Loucy (cell line): ENCODE measurements around the gene PTH2.
A peak's percentile ranks its signal among the peaks of the same experiment; 100 is the strongest.
"Not testable (repeated sequence)": the region's sequence is repeated elsewhere in the genome, so short reads cannot be mapped to it uniquely, and the experiment has no call there.

Source experiments
- H2AFZ ChIP-seq: fragments of 200-600 bp; sonication (generic); 2 replicates; pipeline ENCODE4 v1.6.0; 2016; ENCODE audit warnings: antibody characterized with exemption, mild to moderate bottlenecking, low read length, moderate library complexity
- H3F3A ChIP-seq: fragments of 200-600 bp; 2 replicates; pipeline ENCODE4 v1.6.0; 2016; ENCODE audit warnings: antibody characterized with exemption, low read depth, mild to moderate bottlenecking
- H3K27me3 ChIP-seq: fragments of 200-600 bp; sonication (generic); 2 replicates; pipeline ENCODE4 v1.6.1; 2014; ENCODE audit warnings: low read length, mild to moderate bottlenecking; ENCODE audit not compliant: insufficient read depth, poor library complexity, severe bottlenecking
- H3K36me3 ChIP-seq: fragments of 200-600 bp; sonication (generic); 2 replicates; pipeline ENCODE4 v1.6.1; 2016; ENCODE audit warnings: low read length; ENCODE audit not compliant: insufficient read depth
- H3K4me1 ChIP-seq: fragments of 200-600 bp; sonication (generic); 2 replicates; pipeline ENCODE4 v1.5.1; 2014; ENCODE audit warnings: low read length, mild to moderate bottlenecking; ENCODE audit not compliant: insufficient read depth, poor library complexity, severe bottlenecking
- H3K4me2 ChIP-seq: fragments of 200-600 bp; sonication (generic); 2 replicates; pipeline ENCODE4 v1.6.0; 2014; ENCODE audit warnings: antibody characterized with exemption, low read length, low read depth, mild to moderate bottlenecking; ENCODE audit not compliant: poor library complexity, severe bottlenecking
- H3K4me3 ChIP-seq: fragments of 200-600 bp; sonication (generic); 2 replicates; pipeline ENCODE4 v1.5.1; 2014; ENCODE audit warnings: low read length, mild to moderate bottlenecking, mixed read lengths; ENCODE audit not compliant: poor library complexity, severe bottlenecking
- H3K79me2 ChIP-seq: fragments of 200-600 bp; sonication (generic); 2 replicates; pipeline ENCODE4 v1.6.1; 2014; ENCODE audit warnings: low read length; ENCODE audit not compliant: insufficient read depth
- H3K9ac ChIP-seq: fragments of 200-600 bp; sonication (generic); 2 replicates; pipeline ENCODE4 v1.6.0; 2014; ENCODE audit warnings: mild to moderate bottlenecking, low read depth, low read length, moderate library complexity; ENCODE audit not compliant: poor library complexity, severe bottlenecking
- H3K9me2 ChIP-seq: fragments of 200-600 bp; sonication (generic); replicated peaks from 2 replicates; pipeline ENCODE4 v1.6.1; 2016; ENCODE audit warnings: low read depth, low read length, mixed read lengths
- H3K9me3 ChIP-seq: fragments of 200-600 bp; sonication (generic); 2 replicates; pipeline ENCODE4 v1.6.1; 2014; ENCODE audit warnings: mild to moderate bottlenecking, antibody characterized with exemption, low read length, low read depth; ENCODE audit not compliant: insufficient read depth
- H4K20me1 ChIP-seq: fragments of 200-600 bp; sonication (generic); 2 replicates; pipeline ENCODE4 v1.6.0; 2014; ENCODE audit warnings: antibody characterized with exemption, low read length, mild to moderate bottlenecking; ENCODE audit not compliant: insufficient read depth, poor library complexity, severe bottlenecking
- EZH2phosphoT487 ChIP-seq: fragments of 200-600 bp; IDR thresholded peaks from 2 replicates; pipeline ENCODE4 v1.6.1; 2018; ENCODE audit warnings: antibody characterized with exemption, mild to moderate bottlenecking, moderate library complexity, borderline replicate concordance
- TF ChIP-seq, protein P1 (sequence below): fragments of 200-600 bp; sonication (generic); conservative IDR thresholded peaks from 2 replicates; pipeline ENCODE4 v1.5.1; 2014; ENCODE audit warnings: mild to moderate bottlenecking, antibody characterized with exemption, low read length

The PTH2 gene

DNA sequence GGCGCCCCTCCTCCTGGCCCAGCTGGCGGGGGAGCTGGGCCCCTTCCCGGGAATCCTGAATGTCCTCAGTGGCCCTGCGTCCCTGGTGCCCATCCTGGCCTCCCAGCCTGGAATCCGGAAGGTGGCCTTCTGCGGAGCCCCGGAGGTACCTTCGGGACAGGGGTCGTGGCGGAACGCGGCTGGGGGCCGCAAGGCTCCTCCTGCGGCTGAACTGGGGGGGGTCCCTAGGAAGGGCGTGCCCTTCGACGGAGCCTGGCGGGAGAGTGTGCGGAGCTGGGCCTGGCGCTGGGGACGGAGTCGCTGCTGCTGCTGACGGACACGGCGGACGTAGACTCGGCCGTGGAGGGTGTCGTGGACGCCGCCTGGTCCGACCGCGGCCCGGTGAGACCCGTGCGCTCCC, 38.4 kb upstream of the PTH2 start:
- Histone ChIP-seq H3K4me3 (no peak overlapping the region), H3F3A (no peaks in the 10 kb centered on the region), H3K9ac (no peak overlapping the region), H3K36me3 (no peaks in the 10 kb centered on the region; the same call in 1 of the 2 replicates), H4K20me1 (no peaks in the 10 kb centered on the region), H3K79me2 (peaks cover 11% of the 10 kb centered on the region; the same call in 1 of the 2 replicates), H2AFZ (no peak overlapping the region), H3K4me2 (no peak overlapping the region), H3K27me3 (no peaks in the 10 kb centered on the region), H3K4me1 (peaks cover 10% of the 10 kb centered on the region), H3K9me2 (no peaks in the 10 kb centered on the region), H3K9me3 (no peaks in the 10 kb centered on the region)
- TF ChIP-seq, protein P1, sequence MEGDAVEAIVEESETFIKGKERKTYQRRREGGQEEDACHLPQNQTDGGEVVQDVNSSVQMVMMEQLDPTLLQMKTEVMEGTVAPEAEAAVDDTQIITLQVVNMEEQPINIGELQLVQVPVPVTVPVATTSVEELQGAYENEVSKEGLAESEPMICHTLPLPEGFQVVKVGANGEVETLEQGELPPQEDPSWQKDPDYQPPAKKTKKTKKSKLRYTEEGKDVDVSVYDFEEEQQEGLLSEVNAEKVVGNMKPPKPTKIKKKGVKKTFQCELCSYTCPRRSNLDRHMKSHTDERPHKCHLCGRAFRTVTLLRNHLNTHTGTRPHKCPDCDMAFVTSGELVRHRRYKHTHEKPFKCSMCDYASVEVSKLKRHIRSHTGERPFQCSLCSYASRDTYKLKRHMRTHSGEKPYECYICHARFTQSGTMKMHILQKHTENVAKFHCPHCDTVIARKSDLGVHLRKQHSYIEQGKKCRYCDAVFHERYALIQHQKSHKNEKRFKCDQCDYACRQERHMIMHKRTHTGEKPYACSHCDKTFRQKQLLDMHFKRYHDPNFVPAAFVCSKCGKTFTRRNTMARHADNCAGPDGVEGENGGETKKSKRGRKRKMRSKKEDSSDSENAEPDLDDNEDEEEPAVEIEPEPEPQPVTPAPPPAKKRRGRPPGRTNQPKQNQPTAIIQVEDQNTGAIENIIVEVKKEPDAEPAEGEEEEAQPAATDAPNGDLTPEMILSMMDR: no peak
- no peak for TF ChIP-seq EZH2phosphoT487

DNA sequence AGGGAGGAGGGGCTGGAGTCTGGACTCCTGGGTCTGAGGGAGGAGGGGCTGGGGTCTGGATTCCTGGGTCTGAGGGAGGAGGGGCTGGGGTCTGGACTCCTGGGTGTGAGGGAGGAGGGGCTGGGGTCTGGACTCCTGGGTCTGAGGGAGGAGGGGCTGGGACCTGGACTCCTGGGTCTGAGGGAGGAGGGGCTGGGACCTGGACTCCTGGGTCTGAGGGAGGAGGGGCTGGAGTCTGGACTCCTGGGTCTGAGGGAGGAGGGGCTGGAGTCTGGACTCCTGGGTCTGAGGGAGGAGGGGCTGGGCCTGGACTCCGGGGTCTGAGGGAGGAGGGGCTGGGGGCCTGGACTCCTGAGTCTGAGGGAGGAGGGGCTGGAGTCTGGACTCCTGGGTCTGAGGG, 37.9 kb upstream of the PTH2 start:
- H3K9me2 ChIP-seq, H4K20me1 ChIP-seq, H2AFZ ChIP-seq, H3K9ac ChIP-seq, H3K36me3 ChIP-seq, H3K4me1 ChIP-seq, H3F3A ChIP-seq, H3K4me3 ChIP-seq, H3K9me3 ChIP-seq, H3K27me3 ChIP-seq, H3K4me2 ChIP-seq: not testable (repeated sequence)
- H3K79me2 ChIP-seq: peaks cover 11% of the 10 kb centered on the region; the same call in 1 of the 2 replicates

DNA sequence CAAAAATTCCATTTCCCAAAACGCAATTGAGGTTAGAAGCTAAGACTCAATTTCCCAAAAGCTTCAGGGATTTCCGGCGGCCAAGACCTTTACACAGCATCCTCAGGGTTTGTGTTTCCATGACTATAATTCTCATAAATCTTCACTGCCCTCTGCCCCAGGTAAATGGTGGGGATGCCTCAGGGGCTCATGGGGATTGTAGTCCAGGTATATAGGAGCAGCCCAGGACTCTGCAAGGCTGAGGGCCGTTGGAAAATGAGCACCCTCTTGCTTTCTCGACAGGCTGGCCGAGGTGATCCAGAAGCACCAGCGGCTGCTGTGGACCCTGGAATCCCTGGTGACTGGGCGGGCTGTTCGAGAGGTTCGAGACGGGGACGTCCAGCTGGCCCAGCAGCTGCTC, 36.1 kb upstream of the PTH2 start:
- Histone ChIP-seq H3F3A (no peaks in the 10 kb centered on the region), H3K9ac (no peak overlapping the region), H3K9me2 (no peaks in the 10 kb centered on the region), H3K79me2 (peaks cover 19% of the 10 kb centered on the region), H4K20me1 (no peaks in the 10 kb centered on the region), H2AFZ (no peak overlapping the region), H3K36me3 (no peaks in the 10 kb centered on the region; the same call in 1 of the 2 replicates), H3K4me1 (peaks cover 13% of the 10 kb centered on the region), H3K9me3 (no peaks in the 10 kb centered on the region), H3K27me3 (no peaks in the 10 kb centered on the region), H3K4me2 (no peak overlapping the region), H3K4me3 (no peak overlapping the region)
- TF ChIP-seq EZH2phosphoT487: no peak
- TF ChIP-seq, protein P1: no peak

DNA sequence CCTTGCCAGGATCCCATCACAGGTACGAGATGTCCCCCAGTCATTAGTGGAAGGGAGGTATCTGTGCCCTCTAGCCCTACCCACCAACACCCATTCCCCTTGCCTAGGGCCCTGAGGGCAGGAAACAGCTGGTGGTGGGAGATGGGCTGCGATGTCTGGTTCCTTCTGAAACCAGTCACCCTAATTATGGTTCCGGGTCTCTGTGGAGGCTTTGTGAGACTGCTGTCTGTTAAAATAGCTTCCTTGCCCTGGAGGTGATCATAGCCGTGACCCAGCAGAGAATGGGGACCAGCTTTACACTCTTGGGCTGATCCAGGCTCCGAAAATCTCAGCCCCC, 35.3 kb upstream of the PTH2 start:
- Histone ChIP-seq H4K20me1 (no peaks in the 10 kb centered on the region), H3K9ac (peak overlapping the region; percentile 42), H3K4me3 (no peak overlapping the region), H3K9me3 (no peaks in the 10 kb centered on the region), H3K9me2 (no peaks in the 10 kb centered on the region), H2AFZ (no peak overlapping the region), H3K4me1 (peaks cover 17% of the 10 kb centered on the region), H3K4me2 (peak overlapping the region; percentile 37), H3F3A (no peaks in the 10 kb centered on the region), H3K27me3 (no peaks in the 10 kb centered on the region), H3K36me3 (no peaks in the 10 kb centered on the region), H3K79me2 (peaks cover 28% of the 10 kb centered on the region)
- no peak for TF ChIP-seq EZH2phosphoT487
- TF ChIP-seq, protein P1: no peak
